ENCODE data around the gene DPPA4.
"Not testable (repeated sequence)": the region's sequence is repeated elsewhere in the genome, so short reads cannot be mapped to it uniquely, and the experiment has no call there.

DPPA4 gene, protein sequence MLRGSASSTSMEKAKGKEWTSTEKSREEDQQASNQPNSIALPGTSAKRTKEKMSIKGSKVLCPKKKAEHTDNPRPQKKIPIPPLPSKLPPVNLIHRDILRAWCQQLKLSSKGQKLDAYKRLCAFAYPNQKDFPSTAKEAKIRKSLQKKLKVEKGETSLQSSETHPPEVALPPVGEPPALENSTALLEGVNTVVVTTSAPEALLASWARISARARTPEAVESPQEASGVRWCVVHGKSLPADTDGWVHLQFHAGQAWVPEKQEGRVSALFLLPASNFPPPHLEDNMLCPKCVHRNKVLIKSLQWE

DNA sequence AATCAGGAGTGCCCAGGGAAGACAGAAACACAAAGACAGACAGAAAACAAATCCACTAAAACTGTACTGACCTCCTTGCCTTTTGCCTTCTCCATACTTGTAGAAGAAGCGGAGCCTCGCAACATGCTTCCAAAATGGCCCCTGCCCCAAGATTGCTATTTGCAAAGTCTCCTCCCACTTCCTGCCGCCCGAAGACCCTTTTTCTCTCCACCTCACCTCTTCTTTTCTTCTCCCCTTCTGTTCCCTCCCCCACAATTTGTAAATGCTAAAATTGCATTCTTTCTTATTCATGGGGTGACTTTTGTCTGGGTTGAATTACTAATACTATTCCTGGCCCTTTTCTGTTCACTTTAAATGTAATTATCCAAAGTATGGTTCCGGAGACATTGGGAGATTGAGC, at the start of gene DPPA4:
DPPA4 (minus strand) TSS at position 154 of the 400 bp plus-strand sequence; CDS start at position 125, 29 bp downstream.
- Mint-ChIP-seq H3K27ac (no peak within 1 kb of the TSS), H3K27me3 (peaks cover 35% of the 10 kb centered on the region), H3K9me3 (peaks cover under 1% of the 10 kb centered on the region), H3K36me3 (no peaks in the 10 kb centered on the region), H3K4me3 (peak within 1 kb of the TSS; percentile 54), H3K4me1 (peaks cover 6% of the 10 kb centered on the region)
- ATAC-seq, result no peak

DNA sequence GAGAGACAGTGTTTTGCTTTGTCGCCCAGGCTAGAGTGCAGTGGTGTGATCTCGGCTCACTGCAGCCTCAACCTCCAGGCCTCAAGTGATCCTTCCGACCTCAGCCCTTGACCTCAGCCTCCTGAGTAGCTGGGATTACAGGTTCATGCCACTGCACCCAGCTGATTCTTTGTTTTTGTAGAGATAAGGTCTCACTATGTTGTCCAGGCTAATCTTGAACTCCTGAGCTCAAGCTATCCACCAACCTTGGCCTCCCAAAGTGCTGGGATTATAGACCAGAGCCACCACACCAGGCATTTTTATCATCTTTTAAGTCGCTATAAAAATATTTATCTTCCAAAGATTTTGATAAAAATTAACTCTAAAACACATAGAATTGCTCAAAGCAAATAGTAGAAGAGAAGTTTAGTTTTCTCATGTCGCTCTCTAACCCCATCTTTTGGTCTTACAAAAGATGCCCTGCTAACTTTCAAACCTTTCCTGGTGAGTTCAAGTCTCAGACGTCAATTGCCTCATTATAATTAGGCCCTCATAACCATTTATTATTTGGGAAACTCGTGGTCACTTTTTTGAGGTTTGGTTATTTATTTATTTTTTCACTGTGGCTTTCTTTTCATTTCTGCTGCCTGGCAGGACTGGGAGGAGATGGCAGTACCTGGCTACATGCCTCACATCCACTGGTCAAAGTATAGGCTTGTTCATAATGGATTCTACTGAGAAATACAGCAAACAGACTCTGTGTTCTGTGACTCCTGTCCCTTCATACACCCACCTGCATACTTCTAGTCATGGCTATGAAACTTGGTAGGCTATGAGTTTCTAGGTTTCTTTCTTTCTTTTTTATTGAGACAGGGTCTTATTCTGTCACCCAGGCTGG, 48.3 kb upstream of the DPPA4 start:
- no peak overlapping the region for H3K4me3 Mint-ChIP-seq
- ATAC-seq, result no peak
- peaks cover 2% of the 10 kb centered on the region for H3K9me3 Mint-ChIP-seq
- H3K27ac Mint-ChIP-seq, result no peak overlapping the region
- no peaks in the 10 kb centered on the region for H3K4me1 Mint-ChIP-seq
- no peaks in the 10 kb centered on the region for H3K36me3 Mint-ChIP-seq
- H3K27me3 Mint-ChIP-seq, result no peaks in the 10 kb centered on the region

DNA sequence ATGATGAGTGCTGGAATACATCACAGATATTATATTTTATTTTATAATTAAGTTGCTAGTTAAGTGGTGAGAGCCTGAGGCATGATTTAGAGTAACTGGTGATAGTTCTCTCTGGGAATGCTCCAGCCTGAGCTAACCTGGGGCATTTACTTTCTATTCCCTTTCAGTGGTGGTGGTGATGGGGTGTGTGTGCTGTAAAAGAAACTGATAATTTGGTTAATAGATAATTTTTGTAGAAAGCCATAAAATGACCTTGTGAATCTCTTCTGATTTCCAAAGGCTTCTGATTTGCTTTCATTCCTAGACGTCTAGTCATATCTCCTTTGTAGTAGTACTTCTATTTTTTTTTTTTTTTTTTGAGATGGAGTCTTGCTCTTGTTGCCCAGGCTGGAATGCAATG, 46.8 kb upstream of the DPPA4 start:
- no peak overlapping the region for H3K4me3 Mint-ChIP-seq
- no peaks in the 10 kb centered on the region for H3K27me3 Mint-ChIP-seq
- no peak for ATAC-seq
- H3K36me3 Mint-ChIP-seq, result no peaks in the 10 kb centered on the region
- no peaks in the 10 kb centered on the region for H3K4me1 Mint-ChIP-seq
- no peak overlapping the region for H3K27ac Mint-ChIP-seq
- H3K9me3 Mint-ChIP-seq, result no peaks in the 10 kb centered on the region

DNA sequence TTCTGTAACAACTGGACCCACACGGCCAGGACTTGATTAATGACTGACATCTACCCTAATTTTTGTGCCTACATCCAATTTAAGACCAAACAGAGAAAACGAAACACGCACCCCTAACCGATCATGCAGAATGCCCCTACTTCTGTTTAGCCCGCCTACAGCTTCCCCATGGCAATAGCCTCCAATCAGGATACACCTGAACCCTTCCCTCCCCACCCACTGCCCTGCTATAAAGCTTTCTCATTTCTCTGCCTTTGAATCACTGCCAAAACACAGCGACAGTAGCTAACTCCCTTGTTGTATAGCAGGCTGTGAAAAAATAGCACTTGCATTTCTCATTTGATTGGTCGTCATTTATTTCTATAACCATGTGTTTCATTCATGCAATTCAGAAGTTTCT, 45.2 kb upstream of the DPPA4 start:
- Mint-ChIP-seq H3K27me3 (no peaks in the 10 kb centered on the region), H3K27ac (no peak overlapping the region), H3K9me3 (no peaks in the 10 kb centered on the region), H3K36me3 (no peaks in the 10 kb centered on the region), H3K4me1 (no peaks in the 10 kb centered on the region), H3K4me3 (no peak overlapping the region)
- no peak for ATAC-seq

DNA sequence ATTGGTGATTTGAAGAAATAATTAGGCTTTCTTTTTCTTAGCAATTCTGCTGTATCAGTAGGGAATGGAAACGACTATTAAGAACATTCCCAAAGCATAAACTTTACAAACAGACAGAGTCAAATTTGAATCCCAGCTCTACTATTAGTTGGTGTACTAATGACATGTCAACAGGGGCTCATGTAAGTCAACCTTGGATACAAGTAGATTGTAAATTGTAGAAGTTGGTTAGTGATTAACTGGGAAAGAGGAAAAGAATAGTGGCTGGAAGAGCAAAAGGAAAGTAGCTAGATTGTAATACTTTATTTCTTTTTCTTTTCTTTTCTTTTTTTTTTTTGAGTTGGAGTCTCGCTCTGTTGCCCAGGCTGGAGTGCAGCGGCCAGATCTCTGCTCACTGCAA, 38.6 kb upstream of the DPPA4 start:
- H3K27me3 Mint-ChIP-seq, result no peaks in the 10 kb centered on the region
- ATAC-seq, result no peak
- no peak overlapping the region for H3K27ac Mint-ChIP-seq
- no peaks in the 10 kb centered on the region for H3K36me3 Mint-ChIP-seq
- no peak overlapping the region for H3K4me3 Mint-ChIP-seq
- peaks cover 3% of the 10 kb centered on the region for H3K9me3 Mint-ChIP-seq
- no peaks in the 10 kb centered on the region for H3K4me1 Mint-ChIP-seq

DNA sequence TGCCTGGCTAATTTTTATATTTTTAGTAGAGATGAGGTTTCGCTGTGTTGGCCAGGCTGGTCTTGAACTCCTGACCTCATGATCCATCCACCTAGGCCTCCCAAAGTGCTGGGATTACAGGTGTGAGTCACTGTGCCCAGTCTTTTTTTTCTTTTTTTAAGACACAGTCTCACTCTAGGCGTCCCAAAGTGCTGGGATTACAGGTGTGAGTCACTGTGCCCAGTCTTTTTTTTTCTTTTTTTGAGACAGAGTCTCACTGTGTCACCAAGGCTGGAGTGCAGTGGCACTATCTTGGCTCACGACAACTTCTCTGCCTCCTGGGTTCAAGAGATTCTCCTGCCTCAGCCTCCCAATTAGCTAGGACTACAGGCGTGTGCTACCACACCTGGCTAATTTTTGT, 37.1 kb upstream of the DPPA4 start:
- not testable (repeated sequence) for H3K4me3 Mint-ChIP-seq, H3K9me3 Mint-ChIP-seq, H3K36me3 Mint-ChIP-seq, H3K4me1 Mint-ChIP-seq, ATAC-seq, H3K27me3 Mint-ChIP-seq, H3K27ac Mint-ChIP-seq

DNA sequence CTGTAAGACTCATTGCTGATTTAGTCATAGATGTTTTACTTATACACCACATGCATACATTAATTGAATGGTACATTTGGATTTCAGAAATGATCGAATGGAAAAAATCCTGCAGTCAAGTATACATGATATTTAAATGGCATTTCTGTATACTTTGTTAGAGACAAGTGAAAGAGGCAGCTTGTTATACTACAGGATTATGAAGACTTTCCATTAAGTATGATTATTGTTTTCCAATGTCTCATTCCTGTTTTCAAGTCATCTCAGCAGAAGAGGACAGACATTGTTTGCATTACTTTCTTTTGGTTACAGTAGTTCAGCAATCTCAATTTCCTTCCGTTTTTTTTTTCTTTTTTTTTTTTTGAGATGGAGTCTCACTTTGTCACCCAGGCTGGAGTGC, 36.6 kb upstream of the DPPA4 start:
- no peaks in the 10 kb centered on the region for H3K27me3 Mint-ChIP-seq
- no peak overlapping the region for H3K27ac Mint-ChIP-seq
- H3K36me3 Mint-ChIP-seq, result no peaks in the 10 kb centered on the region
- H3K4me3 Mint-ChIP-seq, result no peak overlapping the region
- ATAC-seq, result no peak
- H3K9me3 Mint-ChIP-seq, result peaks cover 3% of the 10 kb centered on the region
- H3K4me1 Mint-ChIP-seq, result no peaks in the 10 kb centered on the region

DNA sequence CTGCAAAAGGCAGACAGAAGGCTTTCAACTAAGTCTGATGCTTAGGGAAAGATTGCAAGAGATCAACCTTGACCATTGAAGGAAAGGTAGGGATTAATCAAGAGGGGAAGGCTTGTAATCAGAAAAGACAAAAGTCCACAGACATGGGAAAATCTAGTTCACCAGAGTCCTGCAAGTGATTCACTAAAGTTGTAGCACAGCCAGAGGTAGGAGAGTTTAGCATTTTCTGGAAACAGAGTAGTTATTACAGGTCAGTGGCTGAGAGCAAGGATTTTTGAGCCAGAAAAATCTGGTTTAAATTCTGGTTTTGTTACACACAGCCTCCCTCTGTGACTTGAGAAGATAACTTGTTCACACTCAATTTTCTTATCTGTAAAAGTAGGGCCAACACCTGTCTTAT, 35.3 kb upstream of the DPPA4 start:
- H3K4me1 Mint-ChIP-seq, result no peaks in the 10 kb centered on the region
- no peak overlapping the region for H3K27ac Mint-ChIP-seq
- H3K9me3 Mint-ChIP-seq, result peaks cover 3% of the 10 kb centered on the region
- ATAC-seq, result no peak
- no peak overlapping the region for H3K4me3 Mint-ChIP-seq
- no peaks in the 10 kb centered on the region for H3K36me3 Mint-ChIP-seq
- H3K27me3 Mint-ChIP-seq, result no peaks in the 10 kb centered on the region

DNA sequence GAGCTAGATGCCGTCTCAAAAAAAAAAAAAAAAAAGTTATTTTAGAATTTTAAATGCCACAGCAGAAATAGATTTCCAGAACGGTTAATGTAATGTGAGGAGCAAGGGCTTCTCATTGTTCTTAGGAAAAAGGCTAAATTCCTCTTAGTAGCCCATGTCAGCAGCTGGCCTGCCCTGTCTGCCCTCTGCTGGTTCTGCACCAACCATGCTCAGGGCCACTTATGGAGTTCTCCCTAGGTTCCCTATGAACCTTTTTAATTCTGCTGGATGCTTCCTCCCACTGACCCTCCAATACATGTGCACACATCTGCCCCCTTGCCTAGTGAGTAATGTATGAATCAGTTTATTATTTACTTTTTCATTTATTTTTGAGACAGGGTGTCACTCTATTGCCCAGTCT, 32.2 kb upstream of the DPPA4 start:
- no peaks in the 10 kb centered on the region for H3K36me3 Mint-ChIP-seq
- no peak overlapping the region for H3K27ac Mint-ChIP-seq
- H3K4me3 Mint-ChIP-seq, result no peak overlapping the region
- no peaks in the 10 kb centered on the region for H3K9me3 Mint-ChIP-seq
- no peaks in the 10 kb centered on the region for H3K4me1 Mint-ChIP-seq
- H3K27me3 Mint-ChIP-seq, result no peaks in the 10 kb centered on the region
- ATAC-seq, result peak; percentile 24

DNA sequence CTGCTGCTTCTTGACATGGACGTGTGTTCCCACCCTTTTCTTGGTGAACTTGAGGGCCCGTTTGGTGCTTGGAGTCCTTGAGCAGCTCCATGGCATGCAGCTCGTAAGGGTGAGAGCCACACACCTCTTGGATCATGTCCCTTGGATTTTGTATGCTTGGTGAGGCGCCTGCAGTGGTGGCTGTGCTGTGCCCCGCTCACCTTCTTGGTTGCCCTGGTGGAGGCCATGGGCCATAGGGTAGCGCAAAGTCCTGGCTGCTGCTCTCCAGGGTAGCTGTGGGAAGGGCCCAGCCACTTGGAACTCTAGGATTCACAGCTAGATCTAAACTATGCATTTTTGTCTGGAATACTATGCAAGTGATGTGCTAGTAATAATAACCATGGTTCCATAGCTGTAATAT, 26.7 kb upstream of the DPPA4 start:
- no peak for ATAC-seq
- no peaks in the 10 kb centered on the region for H3K36me3 Mint-ChIP-seq
- H3K9me3 Mint-ChIP-seq, result no peaks in the 10 kb centered on the region
- H3K27ac Mint-ChIP-seq, result no peak overlapping the region
- H3K4me3 Mint-ChIP-seq, result no peak overlapping the region
- no peaks in the 10 kb centered on the region for H3K4me1 Mint-ChIP-seq
- H3K27me3 Mint-ChIP-seq, result no peaks in the 10 kb centered on the region

DNA sequence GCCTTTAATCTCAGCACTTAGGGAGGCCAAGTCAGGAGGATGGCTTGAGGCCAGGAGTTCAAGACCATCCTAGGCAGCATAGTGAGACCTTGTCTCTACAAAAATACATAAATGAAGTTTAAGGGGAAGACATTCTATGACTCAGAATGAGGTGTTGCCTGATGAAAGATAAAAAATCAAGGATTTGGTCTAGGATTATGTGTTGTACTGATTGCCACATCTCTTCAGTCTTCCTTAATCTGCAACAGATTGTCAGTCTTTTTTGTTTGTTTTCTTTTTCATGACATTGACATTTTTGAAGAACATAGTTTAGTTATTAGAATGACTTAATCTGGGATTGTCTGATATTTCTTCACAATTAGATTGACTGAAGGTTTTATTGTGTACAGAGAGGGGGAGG, 26.3 kb upstream of the DPPA4 start:
- no peaks in the 10 kb centered on the region for H3K36me3 Mint-ChIP-seq
- no peak overlapping the region for H3K27ac Mint-ChIP-seq
- no peaks in the 10 kb centered on the region for H3K9me3 Mint-ChIP-seq
- no peaks in the 10 kb centered on the region for H3K27me3 Mint-ChIP-seq
- H3K4me1 Mint-ChIP-seq, result no peaks in the 10 kb centered on the region
- no peak for ATAC-seq
- no peak overlapping the region for H3K4me3 Mint-ChIP-seq

DNA sequence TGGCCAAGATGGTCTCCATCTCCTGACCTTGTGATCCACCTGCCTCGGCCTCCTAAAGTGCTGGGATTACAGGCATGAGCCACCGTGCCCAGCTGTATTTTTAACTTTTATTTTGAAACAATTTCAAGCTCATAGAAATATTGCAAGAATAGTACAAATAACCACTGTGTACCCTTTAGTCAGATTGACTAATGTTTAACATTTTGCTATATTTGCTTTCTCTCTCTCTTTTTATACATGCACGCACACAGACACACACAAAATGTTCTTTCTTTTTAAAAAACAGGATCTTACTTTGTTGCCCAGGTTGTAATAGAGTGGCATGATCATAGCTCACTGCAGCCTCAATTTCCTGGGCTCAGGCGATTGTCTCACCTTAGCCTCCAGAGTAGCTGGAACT, 25.5 kb upstream of the DPPA4 start:
- Mint-ChIP-seq H3K27me3 (no peaks in the 10 kb centered on the region), H3K4me1 (no peaks in the 10 kb centered on the region), H3K9me3 (no peaks in the 10 kb centered on the region), H3K36me3 (no peaks in the 10 kb centered on the region), H3K27ac (no peak overlapping the region), H3K4me3 (no peak overlapping the region)
- no peak for ATAC-seq

DNA sequence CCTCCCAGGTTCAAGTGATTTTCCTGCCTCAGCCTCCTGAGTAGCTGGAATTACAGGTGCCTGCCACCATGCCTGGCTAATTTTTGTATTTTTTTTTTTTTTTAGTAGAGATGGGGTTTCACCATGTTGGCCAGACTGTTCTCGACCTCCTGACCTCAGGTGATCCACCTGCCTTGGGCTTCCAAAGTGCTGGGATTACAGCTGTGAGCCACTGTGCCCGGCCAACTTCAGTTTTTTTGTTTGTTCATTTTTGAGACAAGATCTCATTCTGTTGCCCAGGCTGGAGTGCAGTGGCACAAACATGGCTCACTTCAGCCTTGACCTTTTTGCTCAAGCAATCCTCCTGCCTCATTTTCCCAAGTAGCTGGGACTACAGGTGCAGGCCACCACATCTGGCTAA, 21.5 kb upstream of the DPPA4 start:
- H3K4me3 Mint-ChIP-seq, H3K36me3 Mint-ChIP-seq, H3K4me1 Mint-ChIP-seq, H3K27me3 Mint-ChIP-seq, ATAC-seq, H3K27ac Mint-ChIP-seq, H3K9me3 Mint-ChIP-seq: not testable (repeated sequence)

DNA sequence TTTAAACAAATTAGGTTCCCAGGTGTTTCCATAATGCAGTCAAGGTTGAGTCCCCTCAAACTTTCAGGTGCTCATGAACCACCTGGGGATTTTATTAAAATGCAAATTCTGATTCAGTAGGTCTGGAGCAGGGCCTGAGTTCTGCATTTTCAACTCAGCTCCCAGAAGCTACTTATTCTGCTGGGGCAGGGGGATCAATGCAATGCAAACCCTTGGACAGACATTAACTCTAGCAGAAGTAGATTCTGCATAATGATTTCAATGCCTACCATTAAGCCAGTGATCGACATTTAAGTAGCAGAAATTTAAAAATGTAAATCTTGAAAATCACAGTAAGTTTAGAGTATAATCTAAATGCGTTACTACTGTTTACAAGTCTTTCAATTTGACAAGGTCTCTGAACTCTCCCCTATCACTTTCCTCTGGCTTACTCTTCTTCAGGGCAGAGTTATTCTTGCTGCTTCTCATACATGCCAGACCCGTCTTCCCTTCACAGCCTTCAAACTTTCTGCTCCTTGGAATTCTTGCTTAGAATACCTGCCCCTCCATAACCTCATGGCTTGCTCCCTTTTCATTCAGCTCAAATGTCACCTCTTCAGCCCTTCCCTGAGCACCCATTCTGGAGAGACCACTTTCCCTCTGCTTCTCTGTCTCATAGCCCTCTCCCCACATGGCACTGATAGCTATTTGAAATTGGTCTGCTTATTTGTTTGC, 19.3 kb upstream of the DPPA4 start:
- Mint-ChIP-seq H3K27me3 (no peaks in the 10 kb centered on the region), H3K9me3 (no peaks in the 10 kb centered on the region), H3K27ac (no peak overlapping the region), H3K4me3 (no peak overlapping the region), H3K4me1 (no peaks in the 10 kb centered on the region), H3K36me3 (no peaks in the 10 kb centered on the region)
- ATAC-seq, result no peak

DNA sequence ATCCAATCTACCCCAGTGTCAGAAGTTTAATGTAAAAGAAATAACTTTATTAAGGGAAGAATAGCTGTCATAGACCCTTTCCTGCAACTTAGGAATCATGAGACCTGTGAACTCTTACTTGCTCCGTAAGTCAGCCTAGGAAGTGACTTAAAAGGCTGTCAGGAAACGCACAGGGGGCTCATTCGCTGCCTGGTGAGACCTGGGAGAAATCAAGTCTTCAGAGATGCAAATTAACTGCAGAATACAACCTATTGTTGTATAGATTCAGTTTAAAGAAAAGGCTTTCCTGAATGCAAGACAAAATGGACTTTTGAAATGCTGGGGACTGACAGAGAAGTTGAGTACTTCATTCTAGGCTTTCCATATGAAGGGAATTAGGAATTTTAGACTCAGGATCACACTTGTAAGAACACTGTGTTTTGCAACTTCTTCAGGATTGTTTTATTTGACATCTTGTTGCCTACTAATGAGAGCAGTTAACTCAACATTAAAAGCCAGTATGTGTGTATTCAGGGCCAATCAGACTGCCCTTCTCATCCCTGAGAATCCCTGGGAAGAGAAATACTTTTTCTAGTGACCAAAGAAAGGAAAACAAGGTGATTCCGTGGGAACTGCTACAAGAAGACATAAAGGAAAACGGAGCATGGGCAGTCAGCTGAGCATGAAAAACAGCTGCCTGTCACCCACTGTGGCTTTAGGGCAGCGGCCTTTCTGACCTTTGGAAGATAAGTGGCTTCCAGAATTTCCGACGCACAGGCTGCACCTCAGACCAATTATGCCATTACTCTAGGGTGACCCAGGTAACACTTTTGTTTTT, 18.5 kb upstream of the DPPA4 start:
- Mint-ChIP-seq H3K36me3 (no peaks in the 10 kb centered on the region), H3K4me3 (no peak overlapping the region), H3K4me1 (no peaks in the 10 kb centered on the region), H3K27me3 (no peaks in the 10 kb centered on the region), H3K9me3 (no peaks in the 10 kb centered on the region), H3K27ac (no peak overlapping the region)
- no peak for ATAC-seq
